BLaER1 (cell line): ENCODE data around the gene ESF1.
"Not testable (repeated sequence)": the region's sequence is repeated elsewhere in the genome, so short reads cannot be mapped to it uniquely, and the experiment has no call there.

Experiments
- H3K27ac ChIP-seq: shearing (Covaris generic); formaldehyde crosslinking; 2 replicates; pipeline ENCODE4 v1.8.1; 2022
- H3K27me3 ChIP-seq: shearing (Covaris generic); formaldehyde crosslinking; 2 replicates; pipeline ENCODE4 v1.8.1; 2022
- H3K36me3 ChIP-seq: shearing (Covaris generic); formaldehyde crosslinking; 2 replicates; pipeline ENCODE4 v1.8.1; 2022
- H3K4me1 ChIP-seq: shearing (Covaris generic); formaldehyde crosslinking; 2 replicates; pipeline ENCODE4 v1.8.1; 2022
- H3K4me2 ChIP-seq: shearing (Covaris generic); formaldehyde crosslinking; 2 replicates; pipeline ENCODE4 v1.8.1; 2022
- H3K4me3 ChIP-seq: shearing (Covaris generic); formaldehyde crosslinking; 2 replicates; pipeline ENCODE4 v1.8.1; 2022
- H3K9ac ChIP-seq: shearing (Covaris generic); formaldehyde crosslinking; 2 replicates; pipeline ENCODE4 v1.8.1; 2022
- H3K9me3 ChIP-seq: shearing (Covaris generic); formaldehyde crosslinking; 2 replicates; pipeline ENCODE4 v1.8.1; 2022
- H4K20me1 ChIP-seq: shearing (Covaris generic); formaldehyde crosslinking; 2 replicates; pipeline ENCODE4 v1.8.1; 2022
- Cebpa-rat ChIP-seq: shearing (Covaris generic); IDR thresholded peaks from 2 replicates; pipeline ENCODE4 v1.8.1; 2022

Gene ESF1

GRCh38 chr20:13772529-13772928 is 12.2 kb downstream of the ESF1 start:
- Histone ChIP-seq H3K4me3 (no peak overlapping the region), H3K27me3 (no peaks in the 10 kb centered on the region), H4K20me1 (peaks cover 14% of the 10 kb centered on the region), H3K9ac (no peak overlapping the region), H3K36me3 (peaks cover 83% of the 10 kb centered on the region), H3K27ac (no peak overlapping the region), H3K9me3 (peaks cover 7% of the 10 kb centered on the region), H3K4me2 (no peak overlapping the region), H3K4me1 (no peaks in the 10 kb centered on the region)
- TF ChIP-seq Cebpa-rat: no peak

GRCh38 chr20:13771853-13772453 is 12.8 kb downstream of the ESF1 start:
- no peak overlapping the region for H3K9ac ChIP-seq
- H3K27ac ChIP-seq: no peak overlapping the region
- no peak overlapping the region for H3K4me3 ChIP-seq
- H3K36me3 ChIP-seq: peaks cover 83% of the 10 kb centered on the region
- H3K27me3 ChIP-seq: no peaks in the 10 kb centered on the region
- H3K9me3 ChIP-seq: peaks cover 13% of the 10 kb centered on the region
- H3K4me2 ChIP-seq: no peak overlapping the region
- H3K4me1 ChIP-seq: no peaks in the 10 kb centered on the region
- peaks cover 8% of the 10 kb centered on the region; the same call in 1 of the 2 replicates for H4K20me1 ChIP-seq
- TF ChIP-seq Cebpa-rat: no peak

GRCh38 chr20:13770141-13770540 is 14.6 kb downstream of the ESF1 start:
- Histone ChIP-seq H3K9ac (no peak overlapping the region), H3K4me1 (0 out of 2 replicates have a peak, but pooled peaks cover 4% of the 10 kb centered on the region), H3K27me3 (no peaks in the 10 kb centered on the region), H3K36me3 (peaks cover 83% of the 10 kb centered on the region), H3K4me2 (no peak overlapping the region), H3K9me3 (peaks cover 30% of the 10 kb centered on the region), H3K27ac (no peak overlapping the region), H3K4me3 (no peak overlapping the region), H4K20me1 (no peaks in the 10 kb centered on the region)
- no peak for TF ChIP-seq Cebpa-rat

GRCh38 chr20:13765868-13766416 is 18.8 kb downstream of the ESF1 start:
- no peak overlapping the region for H3K4me3 ChIP-seq
- peaks cover 93% of the 10 kb centered on the region for H3K36me3 ChIP-seq

GRCh38 chr20:13765299-13765698 is 19.4 kb downstream of the ESF1 start:
- no peak for TF ChIP-seq Cebpa-rat
- H3K27ac ChIP-seq: no peak overlapping the region
- no peak overlapping the region for H3K4me3 ChIP-seq
- no peaks in the 10 kb centered on the region for H3K27me3 ChIP-seq
- peaks cover 87% of the 10 kb centered on the region for H3K36me3 ChIP-seq
- H4K20me1 ChIP-seq: no peaks in the 10 kb centered on the region
- H3K9me3 ChIP-seq: peaks cover 30% of the 10 kb centered on the region
- H3K4me1 ChIP-seq: 0 out of 2 replicates have a peak, but pooled peaks cover 4% of the 10 kb centered on the region
- no peak overlapping the region for H3K4me2 ChIP-seq
- no peak overlapping the region for H3K9ac ChIP-seq

More at GRCh38 chr20:13765868-13766416, 18.8 kb downstream of the ESF1 start:
- 0 out of 2 replicates have a peak, but pooled peaks cover 4% of the 10 kb centered on the region for H3K4me1 ChIP-seq
- H3K9ac ChIP-seq: no peak overlapping the region
- no peaks in the 10 kb centered on the region for H4K20me1 ChIP-seq
- no peak overlapping the region for H3K4me2 ChIP-seq
- no peaks in the 10 kb centered on the region for H3K27me3 ChIP-seq
- H3K27ac ChIP-seq: no peak overlapping the region
- H3K9me3 ChIP-seq: peaks cover 30% of the 10 kb centered on the region
- TF ChIP-seq Cebpa-rat: no peak

- H3K4me1 ChIP-seq, H3K27me3 ChIP-seq, H3K4me3 ChIP-seq, H3K27ac ChIP-seq, H4K20me1 ChIP-seq, H3K9ac ChIP-seq, H3K4me2 ChIP-seq, H3K9me3 ChIP-seq: not testable (repeated sequence)
- peaks cover 82% of the 10 kb centered on the region for H3K36me3 ChIP-seq
Measured at GRCh38 chr20:13760451-13760946, 24.2 kb downstream of the ESF1 start.

- Histone ChIP-seq H3K27me3 (no peaks in the 10 kb centered on the region), H3K4me2 (no peak overlapping the region), H3K9me3 (no peaks in the 10 kb centered on the region; the same call in 1 of the 2 replicates), H3K4me1 (no peaks in the 10 kb centered on the region), H3K27ac (no peak overlapping the region), H3K36me3 (peaks cover 80% of the 10 kb centered on the region), H4K20me1 (no peaks in the 10 kb centered on the region), H3K4me3 (no peak overlapping the region), H3K9ac (no peak overlapping the region)
- TF ChIP-seq Cebpa-rat: no peak
Measured at GRCh38 chr20:13758884-13759283, 25.8 kb downstream of the ESF1 start.

GRCh38 chr20:13756551-13756950 is 28.2 kb downstream of the ESF1 start:
- no peak overlapping the region for H3K9ac ChIP-seq
- H3K9me3 ChIP-seq: no peaks in the 10 kb centered on the region; the same call in 1 of the 2 replicates
- H3K27me3 ChIP-seq: no peaks in the 10 kb centered on the region
- peaks cover 74% of the 10 kb centered on the region for H3K36me3 ChIP-seq
- H3K4me2 ChIP-seq: no peak overlapping the region
- H3K4me3 ChIP-seq: no peak overlapping the region
- TF ChIP-seq Cebpa-rat: no peak
- H4K20me1 ChIP-seq: no peaks in the 10 kb centered on the region
- H3K27ac ChIP-seq: no peak overlapping the region
- H3K4me1 ChIP-seq: no peaks in the 10 kb centered on the region

GRCh38 chr20:13755809-13756208 is 28.9 kb downstream of the ESF1 start:
- Histone ChIP-seq H3K36me3 (peaks cover 78% of the 10 kb centered on the region), H3K9me3 (no peaks in the 10 kb centered on the region), H3K4me3 (no peak overlapping the region), H3K4me2 (no peak overlapping the region), H3K27me3 (no peaks in the 10 kb centered on the region), H3K4me1 (no peaks in the 10 kb centered on the region), H3K9ac (no peak overlapping the region), H3K27ac (no peak overlapping the region), H4K20me1 (no peaks in the 10 kb centered on the region)
- TF ChIP-seq Cebpa-rat: no peak

- Histone ChIP-seq H3K36me3 (peaks cover 82% of the 10 kb centered on the region), H3K4me3 (no peak overlapping the region), H3K4me1 (no peaks in the 10 kb centered on the region), H3K27ac (no peak overlapping the region), H3K27me3 (no peaks in the 10 kb centered on the region), H3K4me2 (no peak overlapping the region), H4K20me1 (no peaks in the 10 kb centered on the region), H3K9ac (no peak overlapping the region), H3K9me3 (no peaks in the 10 kb centered on the region)
- TF ChIP-seq Cebpa-rat: no peak
Measured at GRCh38 chr20:13753436-13754036, 31.2 kb downstream of the ESF1 start.
